B cell (primary cell): ENCODE measurements around the gene OCSTAMP. TPM values are rescaled to one million over a fixed set of nuclear protein-coding genes. Genes with fewer than 3 reads are reported as not detected.

Experiments
- ATAC-seq: fragments of 200-7000 bp; cut with Tn5 transposase; one replicate; pipeline ENCODE4 v1.10.0; 2021; ENCODE audit warnings: low read depth, mild to moderate bottlenecking, moderate number of reproducible peaks, moderate library complexity
- CTCF ChIA-PET: fragments of 350-600 bp; sonication (Branson Sonifier 250); formaldehyde crosslinking; loops from one replicate; lab custom pipeline; 2021; ENCODE audit warnings: antibody characterized with exemption, inconsistent platforms; lab: Charles Lee
- POLR2A ChIA-PET: fragments of 350-600 bp; sonication (Branson Sonifier 250); formaldehyde crosslinking; loops from one replicate; lab custom pipeline; 2021; ENCODE audit warnings: antibody characterized with exemption; lab: Charles Lee
- DNase-seq: peaks from one replicate; pipeline ENCODE4 v3.0.0; 2013
- H2AFZ ChIP-seq: 2 replicates; pipeline ENCODE4 v1.6.1; 2012; ENCODE audit warnings: mild to moderate bottlenecking, low read depth, low read length; ENCODE audit not compliant: insufficient read depth, poor library complexity, severe bottlenecking
- H3K27ac ChIP-seq, 2 donors: 1 replicate in 1 of 2; 2 replicates in 1 of 2; pipeline ENCODE4 v1.5.1; 2012 to 2013; ENCODE audit warnings: low read length in 2 of 2, mild to moderate bottlenecking in 2 of 2, moderate library complexity in 1 of 2
- H3K27me3 ChIP-seq, 4 experiments: fragments of 200-600 bp in 1 of 4; sonication (generic) in 1 of 4; replicated peaks in 1 of 4; 1 replicate in 2 of 4; 2 replicates in 2 of 4; pipeline versions ENCODE4 v1.6.1 to v1.7.0; 2013 to 2016; ENCODE audit warnings: low read length in 3 of 4, mild to moderate bottlenecking in 2 of 4, mixed read lengths in 1 of 4, moderate library complexity in 1 of 4; ENCODE audit not compliant: insufficient read depth in 4 of 4, control insufficient read depth in 3 of 4; ENCODE audit errors: control extremely low read depth in 1 of 4
- H3K36me3 ChIP-seq, 2 experiments: replicated peaks in 1 of 2; 1 replicate in 1 of 2; 2 replicates in 1 of 2; pipeline versions ENCODE4 v1.6.1 to v1.7.1; 2013; ENCODE audit warnings: low read length in 1 of 2; ENCODE audit not compliant: insufficient read depth in 2 of 2, control insufficient read depth in 1 of 2; ENCODE audit errors: control extremely low read depth in 1 of 2, extremely low read depth in 1 of 2
- H3K4me1 ChIP-seq, 2 donors: fragments of 200-600 bp in 1 of 2; sonication (generic) in 1 of 2; 1 replicate in 1 of 2; 2 replicates in 1 of 2; pipeline versions ENCODE4 v1.5.1 to v1.6.1; 2013 to 2017; ENCODE audit warnings: low read length in 2 of 2; ENCODE audit not compliant: control insufficient read depth in 2 of 2, insufficient read depth in 2 of 2
- H3K4me2 ChIP-seq: replicated peaks from 2 replicates; pipeline ENCODE3; 2012; ENCODE audit warnings: mild to moderate bottlenecking, low read depth, low read length; ENCODE audit not compliant: poor library complexity, severe bottlenecking
- H3K4me3 ChIP-seq, 5 experiments: fragments of 200-600 bp in 1 of 5; sonication (generic) in 1 of 5; 1 replicate in 3 of 5; 2 replicates in 2 of 5; pipeline versions ENCODE4 v1.5.1 to v1.7.0; 2011 to 2016; ENCODE audit warnings: low read length in 4 of 5, mild to moderate bottlenecking in 4 of 5, low read depth in 2 of 5, control low read depth in 1 of 5, moderate library complexity in 1 of 5; ENCODE audit not compliant: insufficient read depth in 1 of 5; ENCODE audit errors: control extremely low read depth in 1 of 5, extremely low read depth in 1 of 5
- H3K79me2 ChIP-seq: fragments of 200-600 bp; sonication (generic); one replicate; pipeline ENCODE4 v1.6.0; 2016; ENCODE audit warnings: low read length; ENCODE audit not compliant: control insufficient read depth, insufficient read depth
- H3K9ac ChIP-seq: fragments of 200-600 bp; sonication (generic); 2 replicates; pipeline ENCODE4 v1.6.1; 2017; ENCODE audit warnings: mild to moderate bottlenecking, low read length, moderate library complexity
- H3K9me3 ChIP-seq, 3 donors: one replicate each; pipeline versions ENCODE4 v1.6.1 to v1.7.1; 2013; ENCODE audit warnings: low read length in 2 of 3; ENCODE audit not compliant: control insufficient read depth in 2 of 3, insufficient read depth in 1 of 3; ENCODE audit errors: control extremely low read depth in 1 of 3
- H4K20me1 ChIP-seq: 2 replicates; pipeline ENCODE4 v1.6.0; 2012; ENCODE audit warnings: mild to moderate bottlenecking, low read length; ENCODE audit not compliant: insufficient read depth, control insufficient read depth, poor library complexity, severe bottlenecking
- H3K27ac Mint-ChIP-seq: one replicate; pipeline ENCODE4 v1.8.0; 2021; ENCODE audit warnings: mixed read lengths
- H3K27me3 Mint-ChIP-seq: one replicate; pipeline ENCODE4 v1.8.0; 2021; ENCODE audit warnings: mixed read lengths
- H3K4me1 Mint-ChIP-seq: one replicate; pipeline ENCODE4 v1.8.0; 2021; ENCODE audit warnings: mixed read lengths
- H3K4me3 Mint-ChIP-seq: one replicate; pipeline ENCODE4 v1.8.0; 2021; ENCODE audit warnings: mixed read lengths
- H3K9me3 Mint-ChIP-seq: one replicate; pipeline ENCODE4 v1.8.0; 2022; ENCODE audit warnings: mixed read lengths; ENCODE audit not compliant: insufficient read depth
- CTCF ChIP-seq: fragments of 200-600 bp; IDR thresholded peaks from one replicate; pipeline ENCODE4 v1.8.0; 2022; ENCODE audit warnings: antibody characterized with exemption, mild to moderate bottlenecking
- EZH2 ChIP-seq: IDR thresholded peaks from 2 replicates; pipeline ENCODE4 v1.6.1; 2012; ENCODE audit warnings: borderline replicate concordance, low read depth, mild to moderate bottlenecking, moderate library complexity, low read length; ENCODE audit not compliant: insufficient read depth, poor library complexity, severe bottlenecking
- WGBS: methylation state at CpG from one replicate; pipeline ENCODE4 v1.1.5; 2013; ENCODE audit warnings: missing lambda C conversion rate; ENCODE audit not compliant: insufficient coverage; 5-methylcytosine and 5-hydroxymethylcytosine counted together
- intact Hi-C: fragments of 100-400 bp; cut with micrococcal nuclease; formaldehyde crosslinking; loops from one replicate; pipeline ENCODE4 v1.10.0; 2022
- polyA plus RNA-seq: library from polyadenylated mRNA; depleted of rRNA; stranded (reverse); fragments of >200 nt; gene quantifications from 2 replicates; pipeline ENCODE4 v1.2.3, GENCODE V29; 2012
- total RNA-seq, 2 donors: library from RNA; stranded (reverse); fragments of 120-200 nt in 1 of 2; gene quantifications; 1 replicate in 1 of 2; 2 replicates in 1 of 2; pipeline versions ENCODE4 v1.2.3 to v1.2.4, GENCODE V29; 2013 to 2022

Gene OCSTAMP
- total and polyA plus RNA-seq, 2 donors (not counting 1 experiment from before 2014, with no cell fraction given), result not detected

- no peak overlapping the region for H3K4me3 Mint-ChIP-seq
- POLR2A ChIA-PET, result no interaction called here
- peaks cover 53 to 61% of the 10 kb centered on the region in 2 donors for H3K4me1 ChIP-seq
- no peaks in the 10 kb centered on the region for H3K9me3 ChIP-seq
- no peaks in the 10 kb centered on the region for H3K27me3 Mint-ChIP-seq
- no peaks in the 10 kb centered on the region for H4K20me1 ChIP-seq
- ATAC-seq (no peak), DNase-seq (no peak)
- intact Hi-C loops, result no loop called here
- no peak overlapping the region for H3K4me2 ChIP-seq
- H3K9ac ChIP-seq, result no peak overlapping the region
- no peaks in the 10 kb centered on the region for H3K79me2 ChIP-seq
- no peaks in the 10 kb centered on the region for H3K9me3 Mint-ChIP-seq
- CTCF ChIA-PET, result interaction anchor here (1.6 kb wide), 2 partner anchors 9 to 127 kb away, joined by 4 read pairs; no protein-coding TSS in a partner anchor
- no peak overlapping the region for H3K27ac ChIP-seq
- TF ChIP-seq CTCF, result no peak
- no peak for TF ChIP-seq EZH2
- H2AFZ ChIP-seq, result no peak overlapping the region
- H3K27me3 ChIP-seq, result no peaks in the 10 kb centered on the region
- H3K27ac Mint-ChIP-seq, result no peak overlapping the region
- peaks cover 51% of the 10 kb centered on the region for H3K4me1 Mint-ChIP-seq
- WGBS, result no CpG with 5 or more reads among the region's 3 CpGs
- H3K36me3 ChIP-seq, result no peaks in the 10 kb centered on the region
- no peak overlapping the region for H3K4me3 ChIP-seq
Observed at GRCh38 chr20:46553926-46554325, 3.5 kb upstream of the OCSTAMP start.

DNA sequence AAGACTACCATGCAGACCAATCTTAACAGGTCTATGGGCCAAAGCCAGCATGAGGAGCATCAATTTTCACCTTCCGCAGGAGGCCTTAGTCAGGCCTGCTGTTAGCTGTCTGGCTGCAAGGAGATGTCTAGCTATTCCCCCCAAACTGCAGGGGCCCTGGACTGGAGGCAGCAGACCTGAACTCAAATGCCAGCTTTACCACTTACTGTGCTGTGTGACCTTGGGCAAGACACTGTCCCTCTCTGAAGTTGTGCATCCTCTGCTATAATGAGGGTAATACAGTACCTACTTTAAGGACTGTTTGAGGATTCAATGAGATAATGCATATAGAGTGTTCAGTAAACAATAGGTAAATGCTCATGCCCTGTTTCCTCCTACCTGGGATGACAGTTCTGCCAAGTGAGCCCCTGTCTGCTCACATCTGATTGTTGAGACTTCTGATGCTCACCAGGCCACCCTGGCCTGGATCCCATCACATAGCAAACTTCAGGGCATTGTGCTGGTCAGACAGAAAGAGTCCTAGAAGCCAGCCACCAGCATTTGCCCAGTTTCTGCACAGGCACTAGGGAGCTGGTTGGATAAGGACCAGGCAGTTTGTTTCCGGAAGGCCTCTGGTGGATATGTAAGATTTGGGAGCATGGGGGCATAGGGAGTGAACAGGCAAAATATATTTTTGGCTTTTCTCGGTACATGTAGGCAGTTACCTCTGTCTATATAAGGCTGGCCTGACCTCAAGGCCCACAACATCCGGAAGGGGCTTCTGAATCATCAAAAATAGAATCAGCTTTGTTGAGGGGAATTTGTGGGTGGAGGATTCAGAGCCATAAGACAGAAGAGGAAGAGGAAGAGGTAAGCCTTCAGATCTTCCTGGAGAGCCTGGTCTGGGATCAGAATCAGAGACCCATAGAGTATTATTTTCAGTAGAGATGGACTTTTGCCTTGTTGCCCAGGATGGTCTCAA, 2.3 kb upstream of the OCSTAMP start:
- H3K9me3 Mint-ChIP-seq, result no peaks in the 10 kb centered on the region
- Histone ChIP-seq H3K4me3 (peak overlapping the region in 3 of 5 experiments; percentile 8 to 23 (median 13)), H4K20me1 (no peaks in the 10 kb centered on the region), H3K4me2 (peak overlapping the region; percentile 79), H3K27ac (peak overlapping the region in 1 of 2 donors; percentile 19), H3K36me3 (no peaks in the 10 kb centered on the region), H3K4me1 (peaks cover 53 to 61% of the 10 kb centered on the region in 2 donors), H3K9ac (peak overlapping the region; percentile 55), H3K79me2 (no peaks in the 10 kb centered on the region), H2AFZ (peak overlapping the region; percentile 34), H3K27me3 (no peaks in the 10 kb centered on the region), H3K9me3 (no peaks in the 10 kb centered on the region)
- WGBS, result 27% methylated on average over 4 of the region's 4 CpGs
- CTCF ChIA-PET, result interaction anchor here (1.6 to 3.2 kb wide), 3 partner anchors 8 to 128 kb away, joined by 4 to 13 read pairs (median 4); no protein-coding TSS in a partner anchor
- ATAC-seq, result peak; percentile 70
- TF ChIP-seq CTCF (no peak), EZH2 (no peak)
- H3K27ac Mint-ChIP-seq, result peak overlapping the region; percentile 22
- no peaks in the 10 kb centered on the region for H3K27me3 Mint-ChIP-seq
- POLR2A ChIA-PET, result no interaction called here
- H3K4me3 Mint-ChIP-seq, result peak overlapping the region; percentile 53
- H3K4me1 Mint-ChIP-seq, result peaks cover 51% of the 10 kb centered on the region
- peak; percentile 56 for DNase-seq
- intact Hi-C loops, result no loop called here
